DMS153 treated with DMSO at 0.1 percent for 48 hours (cell line): ENCODE measurements around the gene TMPRSS3.

Experiments
- DNase-seq: peaks from one replicate; lab custom pipeline; 2025; ENCODE audit not compliant: unreplicated experiment; lab: John Stamatoyannopoulos, UW

The TMPRSS3 gene

DNA sequence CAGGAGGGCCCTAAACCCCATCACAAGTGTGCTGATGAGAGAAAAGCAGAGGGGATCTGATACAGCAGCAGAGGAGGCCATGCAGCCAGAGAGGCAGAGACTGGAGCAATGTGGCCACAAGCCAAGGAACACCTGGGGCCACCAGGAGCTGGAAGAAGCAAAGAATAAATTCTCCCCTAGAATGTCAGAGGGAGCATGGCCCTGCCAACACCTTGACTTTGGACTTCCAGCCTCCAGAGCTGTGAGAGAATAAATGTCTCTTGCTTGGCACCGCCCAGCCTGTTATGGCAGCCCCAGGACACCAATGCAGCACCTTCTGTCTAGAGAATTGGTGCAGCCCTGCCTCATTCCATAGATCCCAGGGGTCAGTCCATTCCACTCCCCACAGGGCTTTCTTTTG, 33.2 kb upstream of the TMPRSS3 start:
- no peak for DNase-seq

DNA sequence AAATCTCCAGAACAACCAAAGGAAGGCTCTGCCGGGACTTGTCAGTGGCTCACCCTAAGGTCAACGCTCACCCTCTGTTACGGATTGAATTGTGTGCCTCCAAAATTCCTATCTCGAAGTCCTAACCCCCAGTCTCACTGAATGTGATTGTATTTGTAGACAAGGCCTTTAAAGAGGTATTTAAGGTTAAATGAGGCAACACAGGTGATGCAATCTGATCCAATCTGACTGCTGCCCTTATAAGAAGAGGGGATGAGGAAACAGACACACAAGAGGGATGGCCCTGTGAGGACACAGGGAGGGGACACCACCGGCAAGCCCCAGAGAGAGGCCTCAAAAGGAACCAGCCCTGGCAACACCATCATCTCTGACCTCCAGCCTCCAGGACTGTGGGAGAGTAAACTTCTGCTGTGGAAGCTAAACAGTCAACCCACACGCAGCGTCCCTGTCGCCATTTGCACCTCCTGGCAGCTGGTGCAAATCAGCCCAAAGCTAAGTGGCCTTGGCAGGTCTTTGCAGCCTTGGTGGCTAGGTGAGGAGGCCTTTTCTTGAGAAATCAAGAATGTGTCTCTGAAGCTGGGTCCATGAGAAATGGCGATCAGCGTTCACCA, 32.1 kb upstream of the TMPRSS3 start:
- DNase-seq, result no peak

DNA sequence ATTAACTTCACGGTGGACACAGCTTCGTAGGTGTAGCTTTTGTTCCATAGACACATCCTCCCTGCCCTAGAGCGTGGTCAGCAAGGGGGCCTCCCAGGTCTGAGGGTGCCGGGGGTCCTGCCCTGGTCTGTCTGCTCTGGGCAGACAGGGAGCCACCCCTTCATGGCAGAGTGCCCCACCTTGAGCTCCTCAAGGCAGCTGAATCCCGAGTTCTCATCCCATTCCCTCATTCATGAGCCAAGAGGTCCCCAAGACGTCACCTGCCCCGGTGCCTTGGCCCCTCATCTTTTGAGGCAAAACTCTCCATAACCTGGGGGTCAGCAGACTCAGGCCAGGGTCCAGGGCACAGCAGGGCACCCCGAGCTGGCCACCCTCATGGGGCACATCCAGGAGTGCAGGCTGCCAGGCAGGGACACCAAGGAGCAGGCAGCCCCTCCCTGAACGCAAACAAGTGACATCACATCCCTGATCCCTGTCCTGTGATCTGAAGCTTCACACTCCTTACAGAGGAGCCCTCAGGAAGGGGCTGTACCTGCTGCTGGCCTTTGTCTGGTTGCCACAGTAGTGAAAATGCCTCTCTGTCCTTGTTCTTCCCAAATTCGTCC, 31.1 kb upstream of the TMPRSS3 start:
- DNase-seq, result no peak

DNA sequence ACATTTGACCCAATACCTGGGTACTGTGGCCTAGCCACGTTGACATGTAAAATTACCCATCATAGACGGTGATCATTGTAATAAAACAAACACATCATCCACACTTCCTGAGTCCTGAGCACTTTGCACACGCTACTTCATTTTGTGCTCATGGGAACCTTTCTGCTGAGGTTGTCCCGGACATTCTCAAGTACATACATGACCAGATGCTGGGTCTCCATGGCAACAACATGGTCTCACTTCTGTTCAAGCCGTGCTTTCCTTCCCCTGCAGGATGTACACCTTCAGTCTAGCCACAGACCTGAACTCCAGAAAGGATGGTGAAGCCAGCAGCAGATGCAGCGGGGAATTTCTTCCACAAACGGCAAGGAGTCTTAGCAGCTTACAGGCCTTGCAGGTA, 30.6 kb upstream of the TMPRSS3 start:
- DNase-seq, result no peak

DNA sequence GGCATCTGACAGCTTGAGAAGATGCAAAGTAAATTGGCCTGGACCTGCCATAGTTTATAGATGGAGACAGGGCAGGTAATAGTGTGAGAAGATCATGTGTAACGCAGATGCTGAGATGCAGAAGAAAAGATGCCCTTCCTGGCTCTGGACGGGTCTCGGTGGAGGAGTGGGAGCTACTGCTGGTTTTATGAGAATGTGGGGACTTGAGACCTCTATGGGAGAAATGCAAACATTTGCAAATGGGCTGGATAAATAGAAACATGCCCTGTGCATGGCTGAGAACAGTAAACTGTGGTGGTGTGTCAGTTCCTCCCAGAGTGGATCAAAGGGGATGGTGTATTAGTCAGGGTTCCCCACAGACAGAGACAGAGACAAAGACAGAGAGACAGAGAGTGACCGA, 29.7 kb upstream of the TMPRSS3 start:
- DNase-seq, result no peak

DNA sequence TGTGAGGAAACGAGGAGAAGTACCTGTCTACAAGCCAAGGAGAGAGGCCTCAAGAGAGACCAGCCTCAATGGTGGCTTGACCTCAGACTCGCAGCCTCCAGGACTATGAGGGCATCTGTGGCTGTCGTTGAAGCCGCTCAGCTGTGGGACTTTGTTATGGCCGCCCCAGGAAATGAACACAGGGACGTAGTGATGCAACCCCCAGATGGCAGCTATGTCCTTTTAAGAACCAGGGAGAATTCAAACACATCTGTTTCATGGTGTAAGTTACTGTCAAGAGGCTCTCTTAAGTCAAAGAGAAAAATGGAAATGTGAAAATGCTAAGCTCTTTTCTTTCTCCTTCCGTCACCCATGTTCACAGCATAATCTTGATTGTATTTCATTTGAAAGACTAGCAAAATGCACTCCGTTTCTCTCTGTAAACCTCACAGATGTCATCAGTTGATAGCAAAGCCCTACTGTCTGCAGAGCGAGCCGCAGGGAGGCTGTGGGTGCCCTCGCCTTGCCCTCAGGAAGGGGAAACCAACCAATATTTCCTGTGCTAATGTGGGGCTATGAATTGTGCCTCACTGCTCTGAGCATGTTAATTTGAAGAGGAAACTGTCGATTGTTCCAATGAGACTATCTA, 29.2 kb upstream of the TMPRSS3 start:
- DNase-seq, result no peak

DNA sequence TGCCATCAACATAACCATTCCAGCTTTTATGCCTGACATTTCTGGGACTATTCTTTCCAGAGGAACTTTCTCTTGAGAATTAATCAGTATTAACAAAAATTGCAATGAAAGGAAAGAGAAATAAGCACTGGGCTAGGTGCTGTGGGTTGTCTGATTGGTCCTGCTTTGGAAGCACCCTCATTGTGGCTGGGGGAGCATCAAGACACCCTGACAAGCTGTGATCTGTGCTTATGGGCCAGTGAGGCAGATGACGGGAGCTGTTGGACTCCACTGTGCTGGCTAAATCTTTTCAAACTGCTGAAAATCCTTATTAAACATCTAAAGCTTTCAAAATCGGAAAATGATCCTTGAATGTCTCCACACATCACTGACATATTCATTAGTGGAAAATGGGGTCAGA, 27.8 kb upstream of the TMPRSS3 start:
- DNase-seq, result no peak

DNA sequence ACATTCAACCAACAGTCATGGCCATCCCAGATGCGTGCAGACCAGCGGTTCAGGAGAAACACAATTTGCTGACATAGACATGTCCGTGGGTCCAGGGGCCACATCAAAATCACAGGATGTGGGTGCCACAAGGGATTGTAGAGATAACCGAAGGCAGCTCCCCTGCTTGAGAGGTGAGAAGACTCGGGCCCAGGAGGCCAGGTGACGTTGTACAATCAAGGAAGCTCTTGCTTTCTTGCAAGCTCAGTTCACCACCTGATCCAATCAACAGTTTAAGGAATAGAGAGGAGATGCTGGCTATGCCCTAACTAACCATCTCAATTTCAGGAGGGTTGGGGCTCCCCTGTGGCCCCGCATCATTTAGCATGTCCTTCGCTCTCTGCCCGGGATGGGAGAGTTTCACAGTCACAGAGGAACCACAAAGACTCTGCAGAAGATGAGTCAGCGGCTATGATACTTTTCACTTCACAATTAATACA, 27.4 kb upstream of the TMPRSS3 start:
- DNase-seq, result no peak

DNA sequence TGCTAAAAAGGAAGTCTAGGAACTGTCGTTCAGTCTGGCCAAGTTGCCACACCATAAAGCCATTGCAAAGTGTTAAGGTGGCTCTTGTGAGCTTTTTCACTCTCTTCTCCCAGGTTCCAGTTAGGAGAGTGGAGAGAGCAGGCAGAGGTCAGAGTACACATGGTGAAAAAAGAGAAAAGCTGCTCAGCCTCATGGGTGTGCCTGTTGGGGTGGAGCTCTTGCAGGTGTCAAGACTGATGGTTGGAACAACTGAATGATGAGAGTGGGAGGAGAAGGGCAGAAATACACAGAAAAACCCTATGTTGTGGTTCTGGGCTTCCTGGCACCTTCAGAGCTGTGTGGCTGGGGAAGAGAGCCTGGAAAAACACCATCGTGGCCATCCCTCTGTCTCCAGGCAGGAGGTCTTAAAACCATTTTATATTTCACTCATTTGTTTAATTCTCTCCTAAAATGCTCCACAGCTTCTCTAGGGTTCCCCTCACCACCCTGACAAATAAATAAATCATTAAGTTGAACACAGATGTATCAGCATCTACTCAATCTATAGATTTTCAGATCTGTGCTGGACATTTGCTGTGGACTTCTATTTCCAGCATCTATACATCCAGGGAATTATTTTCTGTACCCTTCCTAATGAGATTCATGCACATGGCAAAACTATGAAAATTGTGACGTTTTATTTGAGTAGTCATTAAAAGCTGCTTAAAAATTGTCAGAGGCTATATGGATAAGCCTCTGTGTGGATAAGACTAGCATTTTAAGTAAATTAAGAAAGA, 25.4 kb upstream of the TMPRSS3 start:
- DNase-seq, result no peak

DNA sequence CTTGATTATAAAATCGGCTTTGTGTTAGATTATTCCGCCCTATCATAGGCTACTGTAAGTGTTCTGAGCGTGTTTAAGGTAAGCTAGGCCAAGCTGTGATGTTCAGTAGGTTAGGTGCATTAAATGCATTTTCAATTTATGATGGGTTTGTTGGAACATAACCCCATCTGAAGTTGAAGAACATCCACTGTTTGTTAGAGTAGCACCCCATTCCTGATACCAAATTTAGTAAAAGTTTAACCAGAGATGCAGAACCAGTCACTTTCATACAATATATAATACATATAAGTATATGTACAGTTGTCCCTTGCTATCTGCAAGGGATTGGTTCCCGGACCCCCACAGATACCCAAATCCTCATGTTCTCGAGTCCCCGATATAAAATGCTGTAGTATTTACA, 24.0 kb upstream of the TMPRSS3 start:
- no peak for DNase-seq

DNA sequence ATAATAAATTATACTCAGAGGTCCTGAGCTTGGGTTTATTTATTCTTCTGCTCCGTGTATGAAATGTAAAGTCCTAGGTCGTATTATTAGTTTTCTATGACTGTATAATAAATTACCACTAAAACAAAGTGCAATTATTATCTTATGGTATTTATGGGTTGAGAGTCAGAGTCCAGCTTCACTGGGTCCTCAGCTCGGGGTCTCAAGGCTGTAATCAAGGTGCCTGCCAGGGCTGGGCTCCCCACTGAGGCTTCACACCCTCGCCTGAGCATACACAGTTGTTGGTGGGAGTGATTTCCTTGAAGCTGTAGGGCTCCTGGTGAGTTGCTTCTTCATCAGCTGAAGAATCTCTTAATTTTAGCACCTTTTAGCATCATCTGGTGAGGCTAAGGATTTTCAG, 23.0 kb upstream of the TMPRSS3 start:
- DNase-seq, result no peak

DNA sequence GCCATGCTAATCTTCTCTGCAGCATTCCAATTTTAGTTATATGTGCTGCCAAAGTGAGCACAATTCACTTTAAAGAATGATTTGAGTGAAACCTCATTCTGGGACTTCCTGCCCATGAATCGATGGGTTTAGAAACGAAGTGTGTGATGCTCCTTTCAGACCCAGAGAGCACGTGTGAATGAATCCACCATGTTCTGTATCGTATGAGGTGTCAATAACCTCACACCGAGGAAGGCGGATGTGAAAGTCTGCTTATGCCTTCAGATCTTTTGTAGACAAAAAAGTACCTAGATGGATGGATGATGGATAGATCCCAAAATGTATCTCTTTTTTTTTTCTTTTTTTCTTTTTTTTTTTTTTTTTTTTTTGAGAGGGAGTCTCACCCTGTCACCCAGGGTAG, 21.7 kb upstream of the TMPRSS3 start:
- no peak for DNase-seq

DNA sequence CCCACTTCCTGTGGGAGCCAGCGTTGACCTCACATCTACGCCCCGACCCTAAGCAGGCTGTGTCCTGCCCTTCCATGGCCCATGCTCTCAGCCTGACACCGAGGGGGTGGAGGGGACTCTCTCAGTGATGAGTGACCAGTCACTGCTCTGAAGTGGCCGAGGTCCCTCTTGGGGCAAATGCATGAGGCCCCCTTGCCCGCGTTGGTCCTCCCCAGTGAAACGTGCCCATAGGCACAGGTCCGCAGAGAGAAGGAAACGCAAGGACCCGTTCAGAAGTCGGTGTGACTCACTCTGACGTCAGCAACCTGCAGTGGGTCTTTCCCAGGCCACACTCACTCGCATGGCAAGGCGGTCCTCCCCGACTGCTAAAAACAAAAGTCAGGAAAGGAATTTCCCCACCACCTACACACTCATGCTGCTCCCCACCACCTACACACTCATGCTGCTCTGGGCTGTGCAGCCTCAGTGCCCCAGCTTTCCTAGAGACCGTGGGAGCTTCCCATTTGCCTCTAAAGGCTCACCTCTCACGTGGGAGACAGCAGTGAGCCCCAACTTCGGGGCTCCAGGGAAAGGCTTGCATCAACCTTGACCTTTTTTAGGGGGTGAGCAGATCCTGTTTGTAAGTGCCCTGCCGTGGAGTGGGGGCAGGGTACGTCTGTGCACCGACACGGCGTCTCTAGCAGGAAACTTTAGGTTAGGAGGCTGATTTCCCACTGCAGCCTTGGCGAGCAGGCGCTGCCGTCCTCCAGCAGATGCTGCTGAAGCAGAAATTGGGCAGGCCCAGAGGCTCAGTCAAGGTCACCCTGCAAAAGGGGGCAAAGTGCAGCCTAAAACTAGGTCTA, 19.3 kb upstream of the TMPRSS3 start:
- no peak for DNase-seq

DNA sequence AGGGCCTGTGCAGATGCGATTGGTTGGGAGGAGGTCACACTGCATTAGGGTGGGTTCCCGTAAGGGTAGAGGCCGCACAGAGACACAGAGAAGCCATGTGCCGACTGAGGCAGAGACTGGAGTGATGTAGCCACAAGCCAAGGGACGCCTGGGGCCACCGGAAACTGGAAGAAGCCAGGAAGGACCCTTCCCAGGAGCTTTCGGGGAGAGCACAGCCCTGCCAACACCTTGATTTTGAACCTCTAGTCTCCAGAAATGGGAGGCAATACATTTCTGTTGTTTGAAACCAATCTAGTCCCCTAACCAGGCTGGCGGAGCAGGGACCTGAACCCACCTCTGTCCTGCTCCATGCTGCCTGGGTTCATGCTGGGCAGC, 18.7 kb upstream of the TMPRSS3 start:
- no peak for DNase-seq

DNA sequence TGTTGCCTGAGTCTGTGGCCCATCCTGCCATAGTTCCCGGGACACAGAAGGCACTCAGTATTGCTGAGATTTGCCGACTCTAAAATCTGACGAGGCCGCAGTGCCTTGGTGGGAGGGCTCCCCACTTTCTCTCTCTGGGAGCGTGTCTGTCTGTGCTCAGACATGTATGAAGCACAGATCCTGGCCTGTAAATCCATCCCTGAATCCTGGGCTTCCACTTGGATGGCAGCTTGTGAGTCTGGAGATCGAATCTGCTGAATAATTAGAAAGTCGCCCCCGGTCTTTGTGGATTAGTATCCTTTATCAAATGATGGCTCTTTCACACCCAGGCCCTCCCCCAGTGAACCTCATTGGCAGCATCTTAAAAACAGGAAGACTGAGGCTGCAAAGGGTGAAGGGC, 18.2 kb upstream of the TMPRSS3 start:
- DNase-seq, result no peak

DNA sequence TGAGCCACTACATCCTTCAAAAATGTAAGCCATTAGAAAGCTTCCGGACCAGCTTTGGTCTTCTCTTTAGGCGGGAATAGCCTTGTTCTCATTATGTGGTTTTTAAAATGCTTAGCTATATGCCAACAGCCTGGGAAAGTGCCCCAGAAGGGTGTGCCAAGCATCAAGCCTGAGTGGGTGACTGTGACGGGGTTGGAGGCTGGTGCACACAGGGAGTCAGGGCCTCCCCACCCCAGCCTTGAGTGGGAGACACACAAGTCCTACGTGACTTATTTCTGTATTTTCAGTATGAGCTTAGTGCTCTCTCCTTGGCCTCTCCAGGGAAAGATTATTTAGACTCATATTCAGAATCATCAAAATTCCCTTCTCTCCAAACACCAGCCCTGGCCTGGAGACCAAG, 17.6 kb upstream of the TMPRSS3 start:
- no peak for DNase-seq

DNA sequence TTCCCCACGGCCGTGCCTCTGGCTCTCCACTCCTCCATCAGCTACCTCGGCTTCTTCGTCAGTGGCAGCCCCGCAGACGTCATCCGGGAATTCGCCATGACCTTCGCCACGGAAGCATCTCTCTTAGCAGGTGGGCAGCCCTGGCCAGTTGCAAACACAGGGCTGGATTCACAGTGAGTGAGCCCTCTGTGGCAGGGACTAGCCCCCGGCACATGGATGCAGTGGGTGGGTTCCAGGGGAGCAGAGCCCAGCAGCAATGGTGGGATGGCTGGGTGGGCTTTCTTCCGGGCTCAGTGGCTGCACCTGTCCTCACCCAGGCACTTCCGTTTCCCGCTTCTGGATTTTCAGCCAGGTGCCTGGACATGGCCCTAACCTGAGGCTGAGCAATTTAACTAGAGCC, 17.2 kb upstream of the TMPRSS3 start:
- DNase-seq, result no peak

DNA sequence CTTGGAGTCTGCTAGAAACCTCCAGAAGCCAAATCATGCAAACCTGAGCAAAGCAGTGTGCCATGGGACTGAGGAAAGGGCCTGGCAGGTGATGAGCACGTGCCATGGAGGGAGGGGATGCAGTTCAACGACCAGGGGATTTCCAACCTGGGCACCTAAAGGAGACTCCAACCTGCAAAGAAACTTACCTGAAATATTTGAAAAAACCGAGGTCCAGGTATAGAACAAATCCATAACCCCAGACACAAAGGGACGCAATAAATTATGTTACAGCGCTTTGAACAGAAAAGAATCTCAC, 16.7 kb upstream of the TMPRSS3 start:
- DNase-seq, result no peak

DNA sequence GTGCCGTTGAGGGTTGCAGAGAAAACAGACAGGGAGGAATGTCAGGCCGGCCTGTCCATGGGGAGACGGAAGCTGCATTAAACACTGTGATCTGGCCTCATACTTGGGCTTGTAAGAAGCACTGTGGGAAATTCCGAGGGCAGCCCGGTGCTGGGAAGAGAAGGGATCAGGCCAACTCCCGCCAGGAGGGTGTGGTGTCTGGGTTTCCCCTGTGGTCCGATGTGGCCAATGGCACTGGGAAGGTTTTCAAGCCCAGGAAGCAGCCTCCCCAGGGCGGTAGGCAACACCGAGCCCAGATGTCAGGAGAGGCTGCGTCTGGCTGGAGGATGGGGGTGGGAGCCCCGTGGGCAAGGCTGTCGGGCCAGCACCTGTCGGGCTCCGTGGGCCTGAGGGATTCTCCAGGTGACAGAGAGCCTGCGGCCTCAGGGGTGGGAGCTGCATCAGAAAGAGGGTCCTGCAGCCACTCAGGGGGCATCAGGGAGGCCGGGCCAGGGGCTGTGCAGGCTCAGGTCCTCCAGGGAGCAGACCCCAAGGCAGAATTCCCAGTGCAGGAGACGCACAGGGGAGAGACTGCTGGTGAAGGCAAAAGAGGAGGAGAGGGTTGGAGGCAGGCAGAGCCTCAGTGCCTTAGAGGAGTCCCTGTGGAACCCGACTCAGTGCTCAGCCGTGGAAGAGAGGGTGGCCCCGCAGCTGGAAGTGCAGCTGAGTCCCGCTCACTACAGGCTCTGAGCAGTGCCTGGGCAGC, 16.2 kb upstream of the TMPRSS3 start:
- DNase-seq, result no peak

DNA sequence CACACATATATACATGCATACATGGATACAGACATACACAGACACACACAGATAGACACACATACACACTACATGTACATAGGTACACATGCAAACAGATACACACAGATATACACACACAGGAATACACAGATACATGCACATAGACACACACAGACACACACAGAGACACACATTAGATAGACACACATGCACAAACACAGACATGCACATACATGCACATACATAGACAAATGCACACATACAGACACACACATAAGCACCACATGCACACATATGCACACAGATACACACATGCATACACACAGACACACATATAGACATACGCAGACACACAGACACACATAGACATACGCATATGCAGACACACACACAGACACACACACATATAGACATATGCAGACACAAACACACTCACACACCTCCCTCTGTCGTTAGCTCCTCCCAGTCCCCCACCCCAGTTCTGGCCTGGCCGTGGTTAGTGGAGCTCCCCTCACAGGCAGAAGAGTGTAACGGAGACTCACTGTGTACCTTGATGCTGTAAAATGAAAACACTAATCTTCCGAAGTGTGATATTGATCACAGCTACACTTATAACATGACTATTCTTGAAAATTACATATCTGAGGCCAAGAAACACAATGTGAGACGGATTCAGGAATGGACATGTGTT, 15.5 kb upstream of the TMPRSS3 start:
- no peak for DNase-seq
